GM23248 (cell line): ENCODE data around the gene TMEM259. TPM values are rescaled to one million over a fixed set of nuclear protein-coding genes. Genes with fewer than 3 reads are reported as not detected.

Source experiments
- DNase-seq: peaks from one replicate; pipeline ENCODE4 v3.0.0-alpha.2; 2015
- H2AFZ ChIP-seq: fragments of 200-600 bp; sonication (generic); 2 replicates; pipeline ENCODE4 v1.6.1; 2016; ENCODE audit warnings: antibody characterized with exemption
- H3F3A ChIP-seq: fragments of 200-600 bp; sonication (generic); 2 replicates; pipeline ENCODE4 v1.6.1; 2016; ENCODE audit warnings: mild to moderate bottlenecking, antibody characterized with exemption, mixed run types; ENCODE audit not compliant: insufficient read depth
- H3K27ac ChIP-seq: fragments of 200-600 bp; sonication (generic); 2 replicates; pipeline ENCODE4 v1.5.1; 2016; ENCODE audit warnings: mild to moderate bottlenecking
- H3K27me3 ChIP-seq: fragments of 200-600 bp; sonication (generic); replicated peaks from 2 replicates; pipeline ENCODE4 v1.6.1; 2016; ENCODE audit warnings: mild to moderate bottlenecking; ENCODE audit not compliant: insufficient read depth
- H3K36me3 ChIP-seq: fragments of 200-600 bp; sonication (generic); 2 replicates; pipeline ENCODE4 v1.6.1; 2016; ENCODE audit warnings: low read depth, mild to moderate bottlenecking
- H3K4me1 ChIP-seq: fragments of 200-600 bp; sonication (generic); 2 replicates; pipeline ENCODE4 v1.6.1; 2016; ENCODE audit warnings: mild to moderate bottlenecking; ENCODE audit not compliant: insufficient read depth
- H3K4me2 ChIP-seq: fragments of 200-600 bp; sonication (generic); one replicate; pipeline ENCODE4 v1.6.1; 2016; ENCODE audit warnings: mild to moderate bottlenecking; ENCODE audit not compliant: unreplicated experiment
- H3K4me3 ChIP-seq: fragments of 200-600 bp; sonication (generic); 2 replicates; pipeline ENCODE4 v1.5.1; 2016; ENCODE audit warnings: mild to moderate bottlenecking
- H3K79me2 ChIP-seq: fragments of 200-600 bp; sonication (generic); 2 replicates; pipeline ENCODE4 v1.6.1; 2016; ENCODE audit warnings: mild to moderate bottlenecking; ENCODE audit not compliant: insufficient read depth
- H3K9ac ChIP-seq: fragments of 200-600 bp; sonication (generic); 2 replicates; pipeline ENCODE4 v1.6.1; 2016; ENCODE audit warnings: mild to moderate bottlenecking
- H3K9me2 ChIP-seq: fragments of 200-600 bp; sonication (generic); 2 replicates; pipeline ENCODE4 v1.6.1; 2016; ENCODE audit warnings: mixed run types, mild to moderate bottlenecking, moderate library complexity; ENCODE audit not compliant: insufficient read depth
- H3K9me3 ChIP-seq: fragments of 200-600 bp; sonication (generic); one replicate; pipeline ENCODE4 v1.6.1; 2017; ENCODE audit warnings: low read depth
- H4K20me1 ChIP-seq: fragments of 200-600 bp; sonication (generic); 2 replicates; pipeline ENCODE4 v1.6.0; 2016; ENCODE audit not compliant: insufficient read depth
- EZH2 ChIP-seq: fragments of 200-600 bp; sonication (generic); IDR thresholded peaks from 2 replicates; pipeline ENCODE4 v1.6.1; 2018; ENCODE audit warnings: antibody characterized with exemption, mild to moderate bottlenecking; ENCODE audit not compliant: insufficient read depth, poor library complexity, severe bottlenecking
- EZH2phosphoT487 ChIP-seq: fragments of 200-600 bp; sonication (generic); IDR thresholded peaks from 2 replicates; pipeline ENCODE4 v1.6.1; 2018; ENCODE audit warnings: antibody characterized with exemption, moderate library complexity, mild to moderate bottlenecking, low read depth; ENCODE audit not compliant: insufficient read depth
- WGBS, 2 experiments: methylation state at CpG; one replicate each; pipeline ENCODE4 v1.1.6; 2015 to 2017; ENCODE audit warnings: low lambda C conversion rate in 2 of 2, low coverage in 1 of 2; ENCODE audit errors: missing lambda C conversion rate in 2 of 2; 5-methylcytosine and 5-hydroxymethylcytosine counted together
- in situ Hi-C: fragments of 300-500 bp; cut with MboI; formaldehyde crosslinking; loops from 2 replicates; pipeline ENCODE4 v1.15.0; 2020
- polyA plus RNA-seq: library from polyadenylated mRNA; unstranded; fragments of >200 nt; fragmentation: Nextera tagmentation; extraction: Ambion mirVana; gene quantifications from 2 replicates; pipeline ENCODE4 v1.2.1, GENCODE V29; 2016
- total RNA-seq: library from RNA; depleted of rRNA; stranded (reverse); fragments of >200 nt; shearing (Covaris generic); gene quantifications from 2 replicates; pipeline ENCODE4 v1.2.3, GENCODE V29; 2014

The TMEM259 gene
- total and polyA plus RNA-seq, 2 experiments from 2014 or later: 79.7 to 132 TPM

GRCh38 chr19:1028062-1028926 is 7.4 kb upstream of the TMEM259 start:
- Histone ChIP-seq H3K9me3 (no peaks in the 10 kb centered on the region), H4K20me1 (no peaks in the 10 kb centered on the region; the same call in 1 of the 2 replicates), H3F3A (no peaks in the 10 kb centered on the region; the same call in 1 of the 2 replicates), H3K36me3 (peaks cover 17% of the 10 kb centered on the region), H3K9me2 (no peaks in the 10 kb centered on the region), H3K4me3 (peak overlapping the region; percentile 90), H3K4me1 (0 out of 2 replicates have a peak, but pooled peaks cover 8% of the 10 kb centered on the region), H3K27me3 (no peaks in the 10 kb centered on the region), H3K27ac (peak overlapping the region; percentile 69), H3K4me2 (peak overlapping the region; percentile 95), H3K79me2 (peaks cover 71% of the 10 kb centered on the region), H2AFZ (no peak overlapping the region), H3K9ac (peak overlapping the region; percentile 96)
- no peak for TF ChIP-seq EZH2
- no peak for TF ChIP-seq EZH2phosphoT487
- in situ Hi-C loops: no loop called here
- 1 to 2% methylated on average over 41 to 57 of the region's 58 CpGs for WGBS, 2 experiments
- DNase-seq: peak; percentile 95

GRCh38 chr19:1027650-1028061 is 6.7 kb upstream of the TMEM259 start:
- Histone ChIP-seq H3K9me3 (no peaks in the 10 kb centered on the region), H3F3A (peaks cover 6% of the 10 kb centered on the region), H3K4me3 (peak overlapping the region; percentile 90), H3K36me3 (peaks cover 11% of the 10 kb centered on the region; the same call in 1 of the 2 replicates), H3K9ac (peak overlapping the region; percentile 96), H2AFZ (no peak overlapping the region), H4K20me1 (no peaks in the 10 kb centered on the region; the same call in 1 of the 2 replicates), H3K27ac (peak overlapping the region; percentile 69), H3K27me3 (no peaks in the 10 kb centered on the region), H3K4me1 (peaks cover 8% of the 10 kb centered on the region; the same call in 1 of the 2 replicates), H3K79me2 (peaks cover 65% of the 10 kb centered on the region), H3K4me2 (peak overlapping the region; percentile 75), H3K9me2 (no peaks in the 10 kb centered on the region)
- TF ChIP-seq EZH2phosphoT487: no peak
- no peak for TF ChIP-seq EZH2
- 1% methylated on average over 10 to 16 of the region's 16 CpGs for WGBS, 2 experiments
- in situ Hi-C loops: no loop called here
- peak; percentile 46 for DNase-seq

- H3K4me2 ChIP-seq: peak overlapping the region; percentile 75
- H3K79me2 ChIP-seq: peaks cover 58% of the 10 kb centered on the region
- peak overlapping the region; percentile 90 for H3K4me3 ChIP-seq
- no peaks in the 10 kb centered on the region for H3K27me3 ChIP-seq
- peaks cover 8% of the 10 kb centered on the region; the same call in 1 of the 2 replicates for H3K4me1 ChIP-seq
- TF ChIP-seq EZH2: no peak
- TF ChIP-seq EZH2phosphoT487: no peak
- H3K9me3 ChIP-seq: no peaks in the 10 kb centered on the region
- H3K9ac ChIP-seq: peak overlapping the region; percentile 96
- in situ Hi-C loops: no loop called here
- no peaks in the 10 kb centered on the region; the same call in 1 of the 2 replicates for H4K20me1 ChIP-seq
- peaks cover 5% of the 10 kb centered on the region; the same call in 1 of the 2 replicates for H3K36me3 ChIP-seq
- peak; percentile 64 for DNase-seq
- WGBS, 2 experiments: 0 to 1% methylated on average over 24 to 36 of the region's 36 CpGs
- H3K9me2 ChIP-seq: no peaks in the 10 kb centered on the region
- H2AFZ ChIP-seq: no peak overlapping the region
- peak overlapping the region; percentile 69 for H3K27ac ChIP-seq
- peaks cover 12% of the 10 kb centered on the region for H3F3A ChIP-seq
Measured at GRCh38 chr19:1026783-1027649, 6.1 kb upstream of the TMEM259 start.
